ENCODE measurements around the gene INSIG2.

The INSIG2 gene

GRCh38 chr2:118102433-118103082, 14.3 kb downstream of the INSIG2 start:
- DNase-seq, result peak; percentile 38

DNA sequence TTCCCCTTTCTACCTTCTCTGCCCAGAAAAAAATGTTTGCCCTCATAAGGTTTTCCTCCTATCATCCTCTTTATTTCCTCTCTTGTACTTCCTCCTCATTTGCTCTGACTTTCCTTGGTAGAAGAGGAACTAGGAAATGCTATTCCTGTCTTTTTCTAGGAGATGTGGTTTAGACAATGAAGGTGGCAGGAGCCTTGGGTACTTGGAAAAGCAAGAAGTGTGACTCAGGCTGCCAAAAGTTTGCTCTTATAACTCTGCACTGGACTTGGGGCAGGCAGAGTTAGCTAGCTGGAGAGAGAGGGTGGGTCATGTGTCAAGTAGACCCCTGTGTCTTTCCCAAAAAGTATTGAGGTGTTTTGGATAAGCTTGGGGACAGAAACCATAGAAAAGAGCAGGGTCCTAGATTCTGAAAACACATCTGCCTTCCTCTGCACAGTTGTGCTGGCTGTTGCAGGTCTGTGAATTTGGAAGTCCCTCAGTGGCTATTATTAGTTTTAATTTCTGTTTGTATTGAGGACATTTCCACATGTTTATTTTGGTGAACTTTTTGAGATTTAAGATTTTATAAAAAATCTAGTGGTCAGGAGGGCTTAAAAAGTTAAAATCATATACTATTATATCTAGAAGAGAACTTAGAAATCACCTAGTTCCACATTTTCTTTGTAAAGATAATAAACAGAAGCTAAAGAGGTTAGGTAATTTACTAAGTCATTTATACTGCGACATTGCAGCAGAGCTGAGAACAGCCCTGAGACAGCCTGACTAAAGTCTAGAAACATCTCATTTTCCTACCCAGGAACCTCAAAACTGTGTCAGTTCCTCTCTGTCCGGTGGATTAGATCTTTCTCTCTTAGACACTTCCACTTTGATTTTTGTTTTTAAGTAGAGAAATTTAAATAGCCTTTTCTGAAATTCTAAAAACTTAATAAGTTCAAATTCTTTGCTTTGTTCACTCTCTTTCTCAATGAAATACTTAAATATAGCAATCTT, 16.0 kb downstream of the INSIG2 start:
- DNase-seq, result no peak

DNA sequence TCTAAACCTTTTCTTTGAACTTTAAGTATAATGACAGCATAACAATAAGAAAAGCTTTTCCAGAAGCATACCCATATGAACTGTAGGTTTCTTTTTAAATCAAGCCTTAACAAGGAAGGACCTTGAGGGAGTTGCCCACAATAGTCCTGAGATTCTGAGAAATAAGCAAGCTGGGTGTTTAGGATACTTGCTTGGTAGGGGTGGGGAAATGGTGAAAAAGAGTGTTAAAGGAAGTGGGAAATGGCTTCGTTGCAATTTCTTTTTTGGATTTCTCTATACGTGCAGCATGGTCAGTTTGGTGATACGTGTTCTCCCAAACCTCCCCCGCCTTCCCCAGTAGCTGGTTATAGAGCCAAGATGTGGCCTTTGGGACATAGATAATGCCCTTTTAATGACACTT, 17.2 kb downstream of the INSIG2 start:
- no peak for DNase-seq

- DNase-seq, result no peak
Observed at GRCh38 chr2:118106926-118107325, 18.7 kb downstream of the INSIG2 start.

- no peak for DNase-seq
Observed at GRCh38 chr2:118110310-118110709, 22.0 kb downstream of the INSIG2 start.

- DNase-seq, result no peak
Observed at GRCh38 chr2:118110991-118111390, 22.7 kb downstream of the INSIG2 start.

GRCh38 chr2:118112771-118113334, 24.6 kb downstream of the INSIG2 start:
- DNase-seq, result peak; percentile 82

- DNase-seq, result no peak
Observed at GRCh38 chr2:118114863-118115262, 26.6 kb downstream of the INSIG2 start.

DNA sequence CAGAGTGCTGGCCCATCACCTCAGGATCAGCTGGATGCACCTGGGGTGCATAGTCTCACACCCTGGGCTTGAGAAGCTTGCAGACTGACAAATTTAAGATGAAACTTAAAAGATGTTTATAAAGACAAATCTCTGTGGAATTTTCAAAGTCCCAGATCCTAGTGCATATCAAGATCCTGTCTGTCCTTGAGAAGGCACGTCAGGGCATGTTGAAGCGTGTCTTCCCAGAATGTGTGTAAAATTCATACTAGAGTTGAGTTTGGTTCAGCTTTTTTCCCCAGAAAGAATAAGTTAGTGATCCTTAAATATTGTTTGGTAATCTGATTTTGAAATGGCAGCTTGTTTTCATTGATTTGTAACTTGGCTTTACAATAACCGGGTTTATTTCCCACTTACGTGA, 27.5 kb downstream of the INSIG2 start:
- no peak for DNase-seq

DNA sequence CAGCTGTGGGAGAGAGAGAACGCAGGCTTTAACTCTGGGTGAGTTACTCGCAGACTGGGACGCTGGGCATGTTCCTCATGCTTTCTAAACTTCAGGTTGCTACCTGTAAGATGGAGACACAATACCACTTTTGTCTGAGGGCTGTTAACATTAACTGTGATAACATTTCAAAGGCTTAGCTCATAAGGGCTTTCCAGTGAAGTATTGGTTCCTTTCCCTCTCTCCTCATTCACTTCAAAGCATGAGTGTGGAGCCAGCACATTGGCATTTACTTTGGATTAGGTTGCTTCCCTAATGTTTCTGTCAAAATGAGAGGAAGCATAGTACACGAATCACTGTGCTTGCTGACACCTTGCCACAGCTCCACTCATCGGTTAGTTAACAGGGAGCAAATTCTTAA, 30.2 kb downstream of the INSIG2 start:
- DNase-seq, result no peak

DNA sequence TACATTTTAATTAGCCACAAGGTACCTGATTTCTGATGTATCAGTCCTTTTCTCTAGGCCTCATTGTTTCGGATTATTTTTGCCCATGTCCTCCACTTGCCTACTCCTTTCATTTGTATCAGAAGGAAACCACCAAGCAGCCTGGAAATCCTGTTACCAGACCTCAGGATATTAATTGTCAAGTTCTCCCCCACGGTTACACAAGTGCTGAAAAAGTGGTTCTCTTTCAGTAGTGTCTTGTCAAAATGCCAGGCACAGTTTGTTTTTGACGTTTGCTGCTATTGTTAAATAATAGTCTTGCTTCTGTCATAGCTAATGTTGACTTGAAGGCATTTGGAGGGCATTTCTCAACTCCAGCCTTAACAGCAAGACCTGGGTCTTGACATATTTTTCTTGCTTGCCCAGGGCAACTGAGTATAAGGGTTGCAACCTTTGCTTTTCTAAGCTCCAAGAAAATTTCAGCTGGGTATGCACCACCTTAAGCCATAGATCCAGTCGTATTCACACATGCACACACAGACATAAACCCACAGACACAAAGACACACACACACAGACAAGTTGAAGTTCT, 31.0 kb downstream of the INSIG2 start:
- no peak for DNase-seq

DNA sequence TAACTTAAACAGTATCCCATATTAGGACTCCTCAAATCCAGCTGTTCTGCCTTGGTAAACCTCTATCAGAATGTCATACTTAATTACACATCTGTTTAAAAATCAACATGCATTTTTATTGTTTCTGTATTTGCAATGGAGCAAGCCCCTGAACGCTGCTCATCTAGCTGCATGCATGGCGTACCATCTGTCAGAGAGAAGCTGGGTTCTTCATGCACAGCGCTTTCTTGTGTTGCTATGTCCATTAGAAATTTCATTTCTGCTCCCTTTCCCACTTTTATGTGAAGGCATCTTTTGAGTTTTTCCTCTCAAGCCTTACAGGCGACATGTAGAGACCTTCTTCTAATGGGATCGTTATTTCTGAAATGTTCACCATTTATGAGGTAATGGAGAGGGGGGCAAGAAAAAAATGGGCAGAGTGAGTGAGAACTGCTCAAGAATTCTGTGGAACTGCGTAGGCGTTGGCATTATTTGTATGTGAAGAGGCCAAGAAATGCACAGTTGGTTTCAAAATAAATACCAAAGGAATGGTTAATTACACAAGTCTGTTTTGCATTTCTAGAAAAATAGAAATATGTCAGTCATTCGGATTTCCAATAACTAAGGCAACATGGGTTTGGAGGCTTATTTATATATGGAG, 31.6 kb downstream of the INSIG2 start:
- DNase-seq, result peak; percentile 49

DNA sequence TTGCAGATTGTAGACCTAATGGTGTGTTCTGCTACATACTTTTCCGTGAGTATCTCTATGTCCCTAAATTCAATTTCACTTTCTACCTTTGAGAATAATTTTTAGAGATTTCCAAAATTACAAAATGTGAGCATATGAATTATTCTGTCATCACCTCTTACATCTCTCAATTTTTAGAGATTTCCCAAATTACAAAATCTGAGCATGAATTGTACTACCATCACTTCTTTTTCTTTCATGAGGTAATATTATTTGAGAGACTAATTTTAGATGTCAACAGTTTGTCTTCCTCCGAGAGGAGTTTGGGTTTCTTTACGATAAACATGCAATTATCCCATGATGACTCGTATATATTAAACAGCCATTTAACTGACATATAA, 32.1 kb downstream of the INSIG2 start:
- no peak for DNase-seq

DNA sequence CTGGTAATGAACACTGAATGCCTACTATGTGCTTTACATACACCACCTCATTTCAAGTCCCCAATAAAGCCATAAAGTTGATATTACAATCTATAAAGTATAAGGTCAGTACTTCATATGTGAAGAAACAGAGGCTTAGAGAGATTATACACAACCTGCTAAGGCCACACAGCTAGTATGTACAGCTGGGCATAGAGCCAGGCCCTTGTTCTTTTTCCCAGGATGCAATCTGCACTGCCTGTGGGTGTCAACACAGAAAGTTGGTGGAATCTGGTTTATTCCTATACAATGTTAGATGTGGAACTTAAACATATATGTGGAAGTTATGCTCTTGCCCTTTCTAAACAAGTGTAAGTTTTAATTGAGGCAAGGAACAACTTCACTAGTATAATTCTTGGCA, 32.8 kb downstream of the INSIG2 start:
- no peak for DNase-seq

DNA sequence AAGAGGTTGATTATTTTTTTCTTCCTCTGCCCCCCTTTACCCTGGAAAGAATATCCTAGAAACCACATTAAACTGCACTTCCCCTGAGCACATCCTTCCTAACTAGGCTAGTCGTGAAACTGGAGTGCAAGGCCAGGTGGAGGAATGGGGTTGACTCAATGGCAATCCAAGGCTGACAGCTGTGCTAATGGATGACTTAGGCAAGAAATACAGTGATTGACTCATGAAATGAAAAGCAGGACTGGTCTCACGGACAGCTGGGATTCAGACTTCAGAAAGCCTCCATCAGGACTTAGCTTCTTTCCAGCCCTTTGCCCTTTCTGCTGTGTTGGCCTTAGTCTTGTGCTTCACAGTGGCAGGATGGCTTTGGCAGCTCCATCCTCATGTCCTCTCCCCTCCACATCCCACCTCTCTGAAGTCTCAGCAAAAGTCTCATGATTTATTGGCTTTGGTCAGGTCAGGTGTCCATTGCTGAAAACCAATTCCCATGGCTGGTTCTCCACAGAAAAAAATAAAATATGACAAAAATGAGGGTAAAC, 33.8 kb downstream of the INSIG2 start:
- DNase-seq, result no peak

DNA sequence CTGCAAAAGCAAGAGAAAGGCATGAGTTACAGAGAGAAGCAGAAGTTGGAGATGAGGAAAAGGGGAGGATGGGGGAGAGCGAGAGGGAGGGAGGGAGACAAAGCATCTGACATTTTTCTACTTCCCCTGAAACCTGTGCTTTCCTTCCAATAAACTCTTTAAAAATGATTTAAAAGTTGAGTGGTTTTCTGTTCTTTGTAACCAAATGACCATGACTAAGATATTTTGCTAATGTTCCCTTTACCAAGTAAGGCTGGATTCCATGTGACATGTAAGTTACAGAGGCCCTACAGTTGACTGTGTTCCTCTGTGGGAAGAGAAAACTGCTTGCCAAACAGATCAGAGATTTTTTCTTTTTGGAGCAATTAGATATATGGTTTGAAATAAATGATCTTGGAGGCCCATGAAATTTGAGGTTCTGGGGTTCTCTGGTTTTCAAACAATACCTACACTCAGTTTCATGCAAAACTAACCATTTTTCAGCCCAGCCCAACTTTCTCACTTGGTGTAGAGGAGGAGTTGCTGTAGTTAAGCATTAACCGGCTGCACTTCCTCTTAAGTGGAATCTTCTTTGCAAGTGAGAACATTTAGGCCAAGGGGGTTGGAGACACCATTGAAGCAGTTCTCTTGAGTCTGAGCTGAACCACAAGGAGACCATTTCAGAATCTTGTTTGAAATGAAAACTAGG, 34.5 kb downstream of the INSIG2 start:
- no peak for DNase-seq

DNA sequence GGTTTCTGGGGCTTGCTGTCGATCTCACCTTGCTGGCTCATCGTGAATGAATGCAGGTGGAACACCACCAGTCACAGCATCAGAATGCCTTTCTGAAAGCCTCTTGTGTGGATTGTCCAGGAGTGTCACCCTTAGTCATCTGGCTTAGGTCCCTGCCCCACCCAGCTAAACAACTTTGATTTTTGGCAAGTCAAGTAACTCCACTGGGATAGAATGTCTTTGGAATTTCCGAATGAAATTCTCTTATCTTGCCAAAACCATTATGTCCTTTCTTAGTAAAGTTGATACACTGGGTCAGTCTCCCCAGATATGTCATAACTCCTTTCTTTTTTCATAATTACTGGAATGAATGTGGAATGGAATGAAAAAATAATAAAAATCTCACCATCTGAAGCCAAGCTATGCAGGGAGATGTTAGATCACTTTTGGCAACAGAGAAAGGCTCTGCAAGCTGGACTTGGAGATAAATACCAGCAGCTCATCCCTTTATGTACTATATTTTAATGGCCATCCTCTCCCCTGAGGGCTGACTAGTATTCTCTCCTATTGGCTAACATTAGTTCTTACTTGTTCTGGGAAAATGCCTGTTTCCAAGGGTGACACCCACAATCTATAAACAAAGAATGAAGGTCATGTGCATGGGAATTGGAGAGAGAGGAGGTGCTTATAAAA, 35.4 kb downstream of the INSIG2 start:
- peak; percentile 84 for DNase-seq

DNA sequence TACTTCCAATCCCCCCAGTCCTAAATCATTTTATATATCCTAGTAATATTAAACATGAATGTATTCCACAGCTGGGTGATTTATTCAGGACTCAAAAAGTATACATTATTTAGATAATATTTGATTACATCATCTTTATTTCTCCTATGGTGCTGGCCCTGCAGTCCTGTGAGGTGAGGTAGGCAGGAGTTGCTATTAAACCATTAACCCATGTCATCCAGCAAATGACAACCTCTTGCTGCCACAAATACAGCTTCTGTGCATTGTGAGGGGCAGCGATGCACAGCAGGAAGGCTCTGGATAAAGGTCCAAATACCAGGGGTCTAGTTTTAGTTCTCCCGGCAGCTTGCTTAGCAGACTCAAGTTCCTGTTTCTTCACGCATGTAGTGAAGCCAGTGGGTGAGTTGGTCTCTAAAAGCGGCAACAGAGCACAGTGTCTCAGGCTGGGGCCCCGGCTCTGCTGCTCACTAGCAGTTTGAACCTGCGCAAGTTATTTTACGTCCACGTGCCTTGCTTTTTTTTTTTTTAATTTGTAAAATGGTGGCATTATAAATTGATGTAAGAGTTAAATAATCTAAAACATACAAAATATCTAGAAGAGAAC, 36.1 kb downstream of the INSIG2 start:
- DNase-seq, result no peak

- DNase-seq, result no peak
Observed at GRCh38 chr2:118127250-118127649, 39.0 kb downstream of the INSIG2 start.

GRCh38 chr2:118128826-118129225, 40.6 kb downstream of the INSIG2 start:
- DNase-seq, result no peak

GRCh38 chr2:118130385-118130784, 42.1 kb downstream of the INSIG2 start:
- no peak for DNase-seq

Measured in fibroblast of skin of right biceps (primary cell).